Mammary epithelial cell (primary cell): ENCODE data around the gene AUTS2.

ENCODE experiments used
- EZH2 ChIP-seq: IDR thresholded peaks from 2 replicates; pipeline ENCODE4 v1.6.1; 2012; ENCODE audit warnings: low read length, inconsistent platforms, borderline replicate concordance
- TF ChIP-seq, protein P1 (sequence below), 2 donors: IDR thresholded peaks in 1 of 2; conservative IDR thresholded peaks in 1 of 2; 2 replicates each; pipeline ENCODE4 v1.5.1; 2011 to 2012; ENCODE audit warnings: inconsistent platforms in 2 of 2, low read length in 2 of 2, mild to moderate bottlenecking in 2 of 2, control low read depth in 1 of 2, low read depth in 1 of 2; ENCODE audit not compliant: insufficient read depth in 1 of 2; ENCODE audit errors: extremely low read depth in 1 of 2

DNA sequence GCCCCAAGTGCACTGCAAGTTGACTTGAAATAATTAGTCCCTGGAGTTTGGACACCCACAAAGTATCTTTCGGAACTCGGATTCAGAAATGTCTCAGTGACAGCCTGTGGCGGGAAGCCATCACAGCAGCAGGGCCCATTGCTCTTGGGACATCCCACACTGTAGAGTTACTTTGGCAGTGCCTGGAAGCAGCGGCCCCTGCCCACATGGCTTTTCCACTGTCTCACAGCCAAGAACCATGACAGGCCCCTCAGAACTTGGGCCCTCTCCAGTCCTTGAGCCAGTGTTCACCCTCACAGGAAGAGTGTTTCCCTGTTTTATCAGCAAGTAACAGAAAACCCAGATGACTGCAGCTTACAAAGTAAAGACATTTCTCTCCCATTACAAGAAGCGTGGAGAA is 1056.7 kb downstream of the AUTS2 start:
- TF ChIP-seq, protein P1, sequence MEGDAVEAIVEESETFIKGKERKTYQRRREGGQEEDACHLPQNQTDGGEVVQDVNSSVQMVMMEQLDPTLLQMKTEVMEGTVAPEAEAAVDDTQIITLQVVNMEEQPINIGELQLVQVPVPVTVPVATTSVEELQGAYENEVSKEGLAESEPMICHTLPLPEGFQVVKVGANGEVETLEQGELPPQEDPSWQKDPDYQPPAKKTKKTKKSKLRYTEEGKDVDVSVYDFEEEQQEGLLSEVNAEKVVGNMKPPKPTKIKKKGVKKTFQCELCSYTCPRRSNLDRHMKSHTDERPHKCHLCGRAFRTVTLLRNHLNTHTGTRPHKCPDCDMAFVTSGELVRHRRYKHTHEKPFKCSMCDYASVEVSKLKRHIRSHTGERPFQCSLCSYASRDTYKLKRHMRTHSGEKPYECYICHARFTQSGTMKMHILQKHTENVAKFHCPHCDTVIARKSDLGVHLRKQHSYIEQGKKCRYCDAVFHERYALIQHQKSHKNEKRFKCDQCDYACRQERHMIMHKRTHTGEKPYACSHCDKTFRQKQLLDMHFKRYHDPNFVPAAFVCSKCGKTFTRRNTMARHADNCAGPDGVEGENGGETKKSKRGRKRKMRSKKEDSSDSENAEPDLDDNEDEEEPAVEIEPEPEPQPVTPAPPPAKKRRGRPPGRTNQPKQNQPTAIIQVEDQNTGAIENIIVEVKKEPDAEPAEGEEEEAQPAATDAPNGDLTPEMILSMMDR (conservative IDR thresholded peaks at IDR 0.05 in 1 of 2, IDR thresholded peaks at IDR 0.05 in 1 of 2; ENCODE audit: extremely low read depth in 1 of 2, insufficient read depth in 1 of 2, low read depth in 1 of 2, low read length in 2 of 2) = no peak
- no peak for TF ChIP-seq EZH2
